Right forelimb (tissue), 1 donor: ENCODE measurements around the gene PAXX.

Source experiments
- DNase-seq: peaks from one replicate; pipeline ENCODE4 v3.0.0-alpha.2; 2018

Gene PAXX

GRCh38 chr9:136953771-136954269 lies 38.4 kb upstream of the PAXX start:
- no peak for DNase-seq

- no peak for DNase-seq
Observed at GRCh38 chr9:136954270-136955083, 37.7 kb upstream of the PAXX start.

GRCh38 chr9:136955202-136955942 lies 36.9 kb upstream of the PAXX start:
- DNase-seq, result no peak

- DNase-seq, result no peak
Observed at GRCh38 chr9:136955943-136956335, 36.3 kb upstream of the PAXX start.

GRCh38 chr9:136956604-136957003 lies 35.6 kb upstream of the PAXX start:
- DNase-seq, result no peak

GRCh38 chr9:136957461-136957860 lies 34.8 kb upstream of the PAXX start:
- DNase-seq, result no peak

GRCh38 chr9:136957901-136958300 lies 34.3 kb upstream of the PAXX start:
- no peak for DNase-seq

- DNase-seq, result no peak
Observed at GRCh38 chr9:136958473-136958872, 33.7 kb upstream of the PAXX start.

- no peak for DNase-seq
Observed at GRCh38 chr9:136958898-136959850, 33.0 kb upstream of the PAXX start.

- DNase-seq, result no peak
Observed at GRCh38 chr9:136960212-136960937, 31.8 kb upstream of the PAXX start.

GRCh38 chr9:136960938-136961275 lies 31.3 kb upstream of the PAXX start:
- no peak for DNase-seq

GRCh38 chr9:136961279-136962065 lies 30.8 kb upstream of the PAXX start:
- DNase-seq, result no peak

- DNase-seq, result no peak
Observed at GRCh38 chr9:136962163-136962562, 30.1 kb upstream of the PAXX start.

- no peak for DNase-seq
Observed at GRCh38 chr9:136962701-136963248, 29.4 kb upstream of the PAXX start.

- no peak for DNase-seq
Observed at GRCh38 chr9:136963341-136963740, 28.9 kb upstream of the PAXX start.

- DNase-seq, result no peak
Observed at GRCh38 chr9:136963751-136964150, 28.5 kb upstream of the PAXX start.

GRCh38 chr9:136964171-136964689 lies 28.0 kb upstream of the PAXX start:
- no peak for DNase-seq

GRCh38 chr9:136964833-136965422 lies 27.3 kb upstream of the PAXX start:
- no peak for DNase-seq

- no peak for DNase-seq
Observed at GRCh38 chr9:136965771-136966484, 26.3 kb upstream of the PAXX start.
